HCT116 (cell line): ENCODE results near the gene BRINP3.

ENCODE experiments used
- JUND ChIP-seq: IDR thresholded peaks from 2 replicates; pipeline ENCODE4 v1.6.1; 2012
- POLR2A ChIP-seq: IDR thresholded peaks from 2 replicates; pipeline ENCODE4 v1.7.0; 2011; ENCODE audit warnings: borderline replicate concordance; ENCODE audit not compliant: insufficient read depth, insufficient read length; ENCODE audit errors: extremely low read depth
- RAD21 ChIP-seq: IDR thresholded peaks from 2 replicates; pipeline ENCODE4 v1.6.1; 2012; ENCODE audit warnings: low read depth, mild to moderate bottlenecking
- TF ChIP-seq, protein P1 (sequence below), 3 experiments: fragments of 200-600 bp in 1 of 3; sonication (generic) in 1 of 3; IDR thresholded peaks in 2 of 3; conservative IDR thresholded peaks in 1 of 3; 2 replicates each; pipeline ENCODE4 v1.5.1; 2012 to 2017; ENCODE audit warnings: low read depth in 2 of 3, low read length in 2 of 3, antibody characterized with exemption in 1 of 3, borderline replicate concordance in 1 of 3, control low read depth in 1 of 3, mild to moderate bottlenecking in 1 of 3, mixed read lengths in 1 of 3, mixed run types in 1 of 3, moderate library complexity in 1 of 3; ENCODE audit not compliant: insufficient read depth in 1 of 3

DNA sequence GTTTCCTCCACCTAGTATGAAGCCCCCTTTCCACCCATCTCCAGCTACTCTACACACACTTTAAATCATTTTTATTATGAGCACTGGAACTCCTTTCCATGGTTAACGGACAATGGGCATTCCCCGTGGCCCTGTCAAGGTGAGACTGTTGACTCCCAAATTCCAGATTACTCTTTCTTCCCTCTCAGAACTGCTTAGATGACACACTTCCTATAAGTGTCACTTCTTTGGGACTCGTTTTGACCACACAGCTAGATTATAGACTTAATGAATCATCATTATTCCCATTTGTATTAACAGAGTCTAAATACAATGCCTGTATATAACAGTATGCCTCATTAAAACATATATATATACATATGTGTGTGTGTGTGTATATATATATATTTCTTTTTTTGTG, 215.1 kb downstream of the BRINP3 start:
- TF ChIP-seq, protein P1, sequence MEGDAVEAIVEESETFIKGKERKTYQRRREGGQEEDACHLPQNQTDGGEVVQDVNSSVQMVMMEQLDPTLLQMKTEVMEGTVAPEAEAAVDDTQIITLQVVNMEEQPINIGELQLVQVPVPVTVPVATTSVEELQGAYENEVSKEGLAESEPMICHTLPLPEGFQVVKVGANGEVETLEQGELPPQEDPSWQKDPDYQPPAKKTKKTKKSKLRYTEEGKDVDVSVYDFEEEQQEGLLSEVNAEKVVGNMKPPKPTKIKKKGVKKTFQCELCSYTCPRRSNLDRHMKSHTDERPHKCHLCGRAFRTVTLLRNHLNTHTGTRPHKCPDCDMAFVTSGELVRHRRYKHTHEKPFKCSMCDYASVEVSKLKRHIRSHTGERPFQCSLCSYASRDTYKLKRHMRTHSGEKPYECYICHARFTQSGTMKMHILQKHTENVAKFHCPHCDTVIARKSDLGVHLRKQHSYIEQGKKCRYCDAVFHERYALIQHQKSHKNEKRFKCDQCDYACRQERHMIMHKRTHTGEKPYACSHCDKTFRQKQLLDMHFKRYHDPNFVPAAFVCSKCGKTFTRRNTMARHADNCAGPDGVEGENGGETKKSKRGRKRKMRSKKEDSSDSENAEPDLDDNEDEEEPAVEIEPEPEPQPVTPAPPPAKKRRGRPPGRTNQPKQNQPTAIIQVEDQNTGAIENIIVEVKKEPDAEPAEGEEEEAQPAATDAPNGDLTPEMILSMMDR (IDR thresholded peaks at IDR 0.05 in 2 of 3, conservative IDR thresholded peaks at IDR 0.05 in 1 of 3; ENCODE audit: borderline replicate concordance in 1 of 3, insufficient read depth in 1 of 3, low read depth in 2 of 3, low read length in 2 of 3), result no peak
- no peak for TF ChIP-seq POLR2A
- TF ChIP-seq JUND, result no peak
- TF ChIP-seq RAD21, result no peak
